Measurements from ENCODE around the gene TET3. TPM values are rescaled to one million over a fixed set of nuclear protein-coding genes. Genes with fewer than 3 reads are reported as not detected.
A peak's percentile ranks its signal among the peaks of the same experiment; 100 is the strongest.

TET3 gene
- total RNA-seq, 1 donor from 2014 or later: 23.0 TPM

- Mint-ChIP-seq H3K9me3 (ENCODE audit: unreplicated experiment) (no peaks in the 10 kb centered on the region), H3K36me3 (ENCODE audit: low read depth, unreplicated experiment) (no peaks in the 10 kb centered on the region), H3K27ac (ENCODE audit: unreplicated experiment) (no peak overlapping the region), H3K4me3 (ENCODE audit: unreplicated experiment) (no peak overlapping the region), H3K4me1 (ENCODE audit: unreplicated experiment) (peaks cover 46% of the 10 kb centered on the region), H3K27me3 (ENCODE audit: unreplicated experiment) (peaks cover 6% of the 10 kb centered on the region)
- DNase-seq (ENCODE audit: low spot score): no peak
- TF ChIP-seq, protein P1, sequence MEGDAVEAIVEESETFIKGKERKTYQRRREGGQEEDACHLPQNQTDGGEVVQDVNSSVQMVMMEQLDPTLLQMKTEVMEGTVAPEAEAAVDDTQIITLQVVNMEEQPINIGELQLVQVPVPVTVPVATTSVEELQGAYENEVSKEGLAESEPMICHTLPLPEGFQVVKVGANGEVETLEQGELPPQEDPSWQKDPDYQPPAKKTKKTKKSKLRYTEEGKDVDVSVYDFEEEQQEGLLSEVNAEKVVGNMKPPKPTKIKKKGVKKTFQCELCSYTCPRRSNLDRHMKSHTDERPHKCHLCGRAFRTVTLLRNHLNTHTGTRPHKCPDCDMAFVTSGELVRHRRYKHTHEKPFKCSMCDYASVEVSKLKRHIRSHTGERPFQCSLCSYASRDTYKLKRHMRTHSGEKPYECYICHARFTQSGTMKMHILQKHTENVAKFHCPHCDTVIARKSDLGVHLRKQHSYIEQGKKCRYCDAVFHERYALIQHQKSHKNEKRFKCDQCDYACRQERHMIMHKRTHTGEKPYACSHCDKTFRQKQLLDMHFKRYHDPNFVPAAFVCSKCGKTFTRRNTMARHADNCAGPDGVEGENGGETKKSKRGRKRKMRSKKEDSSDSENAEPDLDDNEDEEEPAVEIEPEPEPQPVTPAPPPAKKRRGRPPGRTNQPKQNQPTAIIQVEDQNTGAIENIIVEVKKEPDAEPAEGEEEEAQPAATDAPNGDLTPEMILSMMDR (IDR thresholded peaks at IDR 0.05; ENCODE audit: unreplicated experiment): no peak
Observed at GRCh38 chr2:74027496-74027895, 42.8 kb downstream of the TET3 start.

GRCh38 chr2:74028290-74028689 is 43.6 kb downstream of the TET3 start:
- TF ChIP-seq, protein P1 (IDR thresholded peaks at IDR 0.05; ENCODE audit: unreplicated experiment): no peak
- DNase-seq (ENCODE audit: low spot score): no peak
- Mint-ChIP-seq H3K4me1 (ENCODE audit: unreplicated experiment) (peaks cover 54% of the 10 kb centered on the region), H3K9me3 (ENCODE audit: unreplicated experiment) (no peaks in the 10 kb centered on the region), H3K27ac (ENCODE audit: unreplicated experiment) (no peak overlapping the region), H3K36me3 (ENCODE audit: low read depth, unreplicated experiment) (no peaks in the 10 kb centered on the region), H3K27me3 (ENCODE audit: unreplicated experiment) (peaks cover 8% of the 10 kb centered on the region), H3K4me3 (ENCODE audit: unreplicated experiment) (no peak overlapping the region)

DNA sequence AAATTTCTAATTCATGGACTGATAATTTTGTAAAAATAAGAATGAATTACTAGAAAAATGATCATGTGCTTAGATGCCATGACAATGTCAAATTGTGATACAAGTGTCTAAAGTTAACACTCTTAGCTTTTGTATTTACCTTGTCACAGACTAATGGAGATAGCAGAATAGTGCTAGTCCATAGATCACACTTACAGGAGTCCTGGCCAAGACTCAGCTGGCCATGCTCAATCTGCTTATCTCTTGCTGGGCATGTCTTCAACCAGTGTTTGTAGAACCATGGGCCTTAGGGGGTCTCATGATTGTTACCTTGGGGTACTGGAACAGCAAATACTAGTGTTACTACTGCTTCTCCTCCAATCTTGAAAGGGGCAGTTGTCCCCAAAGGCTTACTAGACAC is 44.0 kb downstream of the TET3 start:
- Mint-ChIP-seq H3K27ac (ENCODE audit: unreplicated experiment) (no peak overlapping the region), H3K4me1 (ENCODE audit: unreplicated experiment) (peaks cover 56% of the 10 kb centered on the region), H3K27me3 (ENCODE audit: unreplicated experiment) (peaks cover 8% of the 10 kb centered on the region), H3K4me3 (ENCODE audit: unreplicated experiment) (no peak overlapping the region), H3K9me3 (ENCODE audit: unreplicated experiment) (no peaks in the 10 kb centered on the region), H3K36me3 (ENCODE audit: low read depth, unreplicated experiment) (no peaks in the 10 kb centered on the region)
- no peak for DNase-seq (ENCODE audit: low spot score)
- TF ChIP-seq, protein P1 (IDR thresholded peaks at IDR 0.05; ENCODE audit: unreplicated experiment): no peak

GRCh38 chr2:74029714-74030397 is 45.1 kb downstream of the TET3 start:
- no peaks in the 10 kb centered on the region for H3K9me3 Mint-ChIP-seq (ENCODE audit: unreplicated experiment)
- no peaks in the 10 kb centered on the region for H3K36me3 Mint-ChIP-seq (ENCODE audit: low read depth, unreplicated experiment)
- no peak for DNase-seq (ENCODE audit: low spot score)
- H3K27me3 Mint-ChIP-seq (ENCODE audit: unreplicated experiment): peaks cover 8% of the 10 kb centered on the region
- no peak overlapping the region for H3K4me3 Mint-ChIP-seq (ENCODE audit: unreplicated experiment)
- H3K4me1 Mint-ChIP-seq (ENCODE audit: unreplicated experiment): peaks cover 52% of the 10 kb centered on the region
- TF ChIP-seq, protein P1 (IDR thresholded peaks at IDR 0.05; ENCODE audit: unreplicated experiment): no peak
- no peak overlapping the region for H3K27ac Mint-ChIP-seq (ENCODE audit: unreplicated experiment)

DNA sequence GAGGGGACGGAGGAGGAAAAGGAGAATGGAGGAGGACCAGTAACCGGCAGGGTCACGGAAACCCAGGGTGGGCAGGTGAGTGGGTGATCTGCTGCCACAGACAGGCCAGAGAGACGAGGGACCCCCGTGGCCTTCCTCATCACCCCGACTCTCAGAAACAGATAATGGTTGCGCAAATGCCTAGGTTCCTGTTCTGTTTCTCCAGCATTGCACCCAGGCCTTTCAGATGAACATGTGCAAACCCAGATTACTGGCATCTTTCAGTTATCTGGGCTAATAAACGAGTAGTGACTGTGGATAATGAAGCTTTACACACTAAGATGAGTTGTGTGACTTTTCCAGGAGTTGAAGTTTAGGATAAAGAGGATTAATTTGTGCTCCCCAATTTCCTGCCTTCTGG is 46.5 kb downstream of the TET3 start:
- Mint-ChIP-seq H3K36me3 (ENCODE audit: low read depth, unreplicated experiment) (no peaks in the 10 kb centered on the region), H3K27ac (ENCODE audit: unreplicated experiment) (peak overlapping the region; percentile 94), H3K4me3 (ENCODE audit: unreplicated experiment) (peak overlapping the region; percentile 65), H3K27me3 (ENCODE audit: unreplicated experiment) (peaks cover 8% of the 10 kb centered on the region), H3K9me3 (ENCODE audit: unreplicated experiment) (no peaks in the 10 kb centered on the region), H3K4me1 (ENCODE audit: unreplicated experiment) (peaks cover 53% of the 10 kb centered on the region)
- no peak for DNase-seq (ENCODE audit: low spot score)
- TF ChIP-seq, protein P1 (IDR thresholded peaks at IDR 0.05; ENCODE audit: unreplicated experiment): no peak

Data from endothelial cell (in vitro differentiated cells).